IMR-90 (cell line): ENCODE results near the gene MICOS13.

Source experiments
- CTCF ChIP-seq: conservative IDR thresholded peaks from 2 replicates; pipeline ENCODE4 v1.5.1; 2012; ENCODE audit warnings: mild to moderate bottlenecking, low read depth, low read length, improper control_type of control experiment
- MAFK ChIP-seq: IDR thresholded peaks from 2 replicates; pipeline ENCODE4 v1.6.1; 2012; ENCODE audit warnings: low read depth, low read length, improper control_type of control experiment
- NFE2L2 ChIP-seq: fragments of 150-350 bp; IDR thresholded peaks from 2 replicates; pipeline ENCODE4 v1.6.1; 2016; ENCODE audit warnings: low read depth, mild to moderate bottlenecking, low read length
- POLR2A ChIP-seq: IDR thresholded peaks from 2 replicates; pipeline ENCODE4 v1.6.1; 2012; ENCODE audit warnings: mild to moderate bottlenecking, low read depth, low read length
- RAD21 ChIP-seq: IDR thresholded peaks from 2 replicates; pipeline ENCODE4 v1.6.1; 2012; ENCODE audit warnings: low read length, improper control_type of control experiment
- RCOR1 ChIP-seq: IDR thresholded peaks from 2 replicates; pipeline ENCODE4 v1.6.1; 2012; ENCODE audit warnings: mild to moderate bottlenecking, low read length, improper control_type of control experiment; ENCODE audit not compliant: insufficient replicate concordance
- SMC3 ChIP-seq: fragments of 150-350 bp; IDR thresholded peaks from 2 replicates; pipeline ENCODE4 v1.6.1; 2016; ENCODE audit warnings: low read depth, mild to moderate bottlenecking, antibody characterized with exemption, low read length, moderate library complexity
- TF ChIP-seq, protein P1 (sequence below): fragments of 150-350 bp; IDR thresholded peaks from 2 replicates; pipeline ENCODE4 v1.6.1; 2017; ENCODE audit warnings: mild to moderate bottlenecking, antibody characterized with exemption, low read length, low read depth

- no peak for TF ChIP-seq POLR2A
- TF ChIP-seq CTCF = no peak
- no peak for TF ChIP-seq RAD21
- no peak for TF ChIP-seq MAFK
- TF ChIP-seq, protein P1, sequence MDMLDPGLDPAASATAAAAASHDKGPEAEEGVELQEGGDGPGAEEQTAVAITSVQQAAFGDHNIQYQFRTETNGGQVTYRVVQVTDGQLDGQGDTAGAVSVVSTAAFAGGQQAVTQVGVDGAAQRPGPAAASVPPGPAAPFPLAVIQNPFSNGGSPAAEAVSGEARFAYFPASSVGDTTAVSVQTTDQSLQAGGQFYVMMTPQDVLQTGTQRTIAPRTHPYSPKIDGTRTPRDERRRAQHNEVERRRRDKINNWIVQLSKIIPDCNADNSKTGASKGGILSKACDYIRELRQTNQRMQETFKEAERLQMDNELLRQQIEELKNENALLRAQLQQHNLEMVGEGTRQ = no peak
- no peak for TF ChIP-seq NFE2L2
- TF ChIP-seq RCOR1 = no peak
- TF ChIP-seq SMC3 = no peak
Observed at GRCh38 chr19:5678071-5678718, 2.1 kb downstream of the MICOS13 start.
